H1 (cell line): ENCODE data around the gene TGM3. TPM values are rescaled to one million over a fixed set of nuclear protein-coding genes. Genes with fewer than 3 reads are reported as not detected.

Experiments
- CTCF ChIA-PET: fragments of 300-600 bp; sonication (Branson Sonifier 250); formaldehyde crosslinking; loops from one replicate; lab custom pipeline; 2021; ENCODE audit not compliant: partially characterized antibody; lab: Charles Lee
- POLR2A ChIA-PET: fragments of 300-600 bp; sonication (Branson Sonifier 250); formaldehyde crosslinking; loops from one replicate; lab custom pipeline; 2021; ENCODE audit warnings: inconsistent platforms; ENCODE audit not compliant: partially characterized antibody; lab: Charles Lee
- DNase-seq, 2 experiments: peaks; one replicate each; pipeline versions ENCODE4 v3.0.0 to v3.0.0-alpha.2; 2010 to 2022; ENCODE audit warnings: low spot score in 2 of 2, low read depth in 1 of 2, mixed read lengths in 1 of 2
- FAIRE-seq: peaks from 2 replicates; lab custom pipeline; 2011; peaks lifted over from hg19 to GRCh38; lab: Jason Lieb, UNC
- H2AFZ ChIP-seq: 2 replicates; pipeline ENCODE4 v1.8.1; 2012; ENCODE audit warnings: low read length, inconsistent platforms
- H2AK5ac ChIP-seq: 2 replicates; pipeline ENCODE4 v1.6.1; 2013; ENCODE audit warnings: low read depth, low read length
- H2BK120ac ChIP-seq: replicated peaks from 2 replicates; pipeline ENCODE3; 2013; ENCODE audit warnings: low read depth, low read length, inconsistent platforms
- H2BK12ac ChIP-seq: 2 replicates; pipeline ENCODE4 v1.6.1; 2013; ENCODE audit warnings: low read depth, low read length
- H2BK15ac ChIP-seq: 2 replicates; pipeline ENCODE4 v1.6.1; 2013; ENCODE audit warnings: low read length
- H2BK20ac ChIP-seq: 2 replicates; pipeline ENCODE4 v1.6.1; 2013; ENCODE audit warnings: low read length
- H2BK5ac ChIP-seq: 2 replicates; pipeline ENCODE4 v1.6.1; 2013; ENCODE audit warnings: low read depth, low read length
- H3K14ac ChIP-seq: 2 replicates; pipeline ENCODE4 v1.6.1; 2013; ENCODE audit warnings: inconsistent platforms; ENCODE audit not compliant: insufficient read length
- H3K18ac ChIP-seq: 2 replicates; pipeline ENCODE4 v1.6.1; 2013; ENCODE audit warnings: low read length; ENCODE audit errors: extremely low read depth
- H3K23ac ChIP-seq: 2 replicates; pipeline ENCODE4 v1.6.1; 2013; ENCODE audit warnings: inconsistent platforms; ENCODE audit not compliant: insufficient read length
- H3K23me2 ChIP-seq: 2 replicates; pipeline ENCODE4 v1.6.1; 2013; ENCODE audit warnings: low read depth, low read length
- H3K27ac ChIP-seq: 2 replicates; pipeline ENCODE4 v1.6.1; 2011; ENCODE audit warnings: low read depth, low read length, inconsistent platforms
- H3K27me3 ChIP-seq, 4 experiments: replicated peaks in 1 of 4; 1 replicate in 1 of 4; 2 replicates in 3 of 4; pipeline versions ENCODE4 v1.6.1 to v1.8.1; 2011 to 2013; ENCODE audit warnings: low read length in 3 of 4, mild to moderate bottlenecking in 3 of 4, inconsistent platforms in 2 of 4, mixed read lengths in 2 of 4, moderate library complexity in 1 of 4; ENCODE audit not compliant: control insufficient read depth in 3 of 4, insufficient read depth in 3 of 4; ENCODE audit errors: extremely low read depth in 1 of 4
- H3K36me3 ChIP-seq, 4 experiments: 2 replicates each; pipeline versions ENCODE4 v1.6.1 to v1.8.1; 2011 to 2013; ENCODE audit warnings: mild to moderate bottlenecking in 4 of 4, low read length in 3 of 4, moderate library complexity in 2 of 4, control low read depth in 1 of 4, inconsistent platforms in 1 of 4; ENCODE audit not compliant: insufficient read depth in 4 of 4, control insufficient read depth in 2 of 4
- H3K4ac ChIP-seq: replicated peaks from 2 replicates; pipeline ENCODE3; 2013; ENCODE audit warnings: low read length, low read depth, mixed read lengths, inconsistent platforms; ENCODE audit not compliant: insufficient read length
- H3K4me1 ChIP-seq, 4 experiments: replicated peaks in 1 of 4; 1 replicate in 1 of 4; 2 replicates in 3 of 4; pipeline versions ENCODE4 v1.6.1 to v1.8.1; 2011 to 2013; ENCODE audit warnings: low read length in 3 of 4, inconsistent platforms in 2 of 4, mixed read lengths in 1 of 4; ENCODE audit not compliant: insufficient read depth in 4 of 4, control insufficient read depth in 3 of 4
- H3K4me2 ChIP-seq, 2 experiments: 2 replicates each; pipeline versions ENCODE4 v1.6.1 to v1.8.1; 2011 to 2013; ENCODE audit warnings: low read depth in 2 of 2, low read length in 2 of 2, control low read depth in 1 of 2, inconsistent platforms in 1 of 2, mild to moderate bottlenecking in 1 of 2; ENCODE audit not compliant: insufficient read depth in 1 of 2
- H3K4me3 ChIP-seq, 4 experiments: fragments of 200-600, 300-600 bp in 1 of 4; sonication (generic), shearing (Covaris generic), sonication (Bioruptor Twin) in 1 of 4; 2 replicates each; pipeline versions ENCODE4 v1.5.1 to v1.8.1; 2011 to 2016; ENCODE audit warnings: low read length in 4 of 4, low read depth in 3 of 4, control low read depth in 2 of 4, inconsistent platforms in 2 of 4, mild to moderate bottlenecking in 2 of 4, mixed read lengths in 1 of 4, moderate library complexity in 1 of 4; ENCODE audit not compliant: insufficient read depth in 2 of 4; ENCODE audit errors: extremely low read depth in 1 of 4
- H3K56ac ChIP-seq: replicated peaks from 2 replicates; pipeline ENCODE3; 2013; ENCODE audit warnings: low read depth, mild to moderate bottlenecking, mixed read lengths, low read length, inconsistent platforms; ENCODE audit not compliant: insufficient read length
- H3K79me1 ChIP-seq: 2 replicates; pipeline ENCODE4 v1.6.1; 2013; ENCODE audit warnings: low read depth, low read length, control low read depth
- H3K79me2 ChIP-seq, 2 experiments: 2 replicates each; pipeline versions ENCODE4 v1.6.1 to v1.8.1; 2012 to 2013; ENCODE audit warnings: low read length in 2 of 2, mild to moderate bottlenecking in 2 of 2, inconsistent platforms in 1 of 2; ENCODE audit not compliant: insufficient read depth in 2 of 2, control insufficient read depth in 1 of 2
- H3K9ac ChIP-seq, 4 experiments: replicated peaks in 1 of 4; 1 replicate in 1 of 4; 2 replicates in 3 of 4; pipeline versions ENCODE4 v1.6.1 to v1.8.1; 2011 to 2013; ENCODE audit warnings: low read depth in 3 of 4, low read length in 3 of 4, control low read depth in 2 of 4, mild to moderate bottlenecking in 2 of 4, moderate library complexity in 2 of 4, inconsistent platforms in 1 of 4; ENCODE audit errors: extremely low read depth in 1 of 4
- H3K9me3 ChIP-seq, 2 experiments: 2 replicates each; pipeline versions ENCODE4 v1.6.1 to v1.8.1; 2012 to 2013; ENCODE audit warnings: mild to moderate bottlenecking in 2 of 2, moderate library complexity in 2 of 2, control low read depth in 1 of 2, inconsistent platforms in 1 of 2, low read depth in 1 of 2, low read length in 1 of 2, mixed read lengths in 1 of 2; ENCODE audit not compliant: insufficient read depth in 2 of 2
- H4K20me1 ChIP-seq, 2 experiments: replicated peaks in 1 of 2; 2 replicates each; pipeline versions ENCODE3 to v1.8.1; 2011 to 2013; ENCODE audit warnings: inconsistent platforms in 2 of 2, low read length in 2 of 2, mild to moderate bottlenecking in 1 of 2; ENCODE audit not compliant: insufficient read depth in 2 of 2, control insufficient read depth in 1 of 2
- H4K5ac ChIP-seq: 2 replicates; pipeline ENCODE4 v1.6.1; 2013; ENCODE audit warnings: low read length, low read depth, mixed read lengths, inconsistent platforms; ENCODE audit not compliant: insufficient read length
- H4K8ac ChIP-seq: 2 replicates; pipeline ENCODE4 v1.8.0; 2013; ENCODE audit warnings: mild to moderate bottlenecking, moderate library complexity, low read length, inconsistent platforms; ENCODE audit not compliant: insufficient read depth; ENCODE audit errors: extremely low read depth
- H4K91ac ChIP-seq: replicated peaks from 2 replicates; pipeline ENCODE3; 2013; ENCODE audit warnings: low read length, mixed read lengths, inconsistent platforms; ENCODE audit not compliant: insufficient read length
- GABPA ChIP-seq: IDR thresholded peaks from 2 replicates; pipeline ENCODE4 v1.6.1; 2011; ENCODE audit warnings: mild to moderate bottlenecking, low read length, moderate library complexity, borderline replicate concordance; ENCODE audit not compliant: insufficient read depth
- WGBS, 2 experiments: shearing (Covaris generic) in 1 of 2; methylation state at CpG; one replicate each; pipeline versions ENCODE4 v1.1.6 to v1.1.7; 2013 to 2015; ENCODE audit warnings: low lambda C conversion rate in 2 of 2, mixed read lengths in 2 of 2, inconsistent platforms in 1 of 2, low coverage in 1 of 2, missing lambda C conversion rate in 1 of 2; ENCODE audit not compliant: insufficient replicate concordance in 2 of 2, insufficient coverage in 1 of 2, insufficient read length in 1 of 2; ENCODE audit errors: extremely low coverage in 1 of 2, missing lambda C conversion rate in 1 of 2; 5-methylcytosine and 5-hydroxymethylcytosine counted together
- polyA plus RNA-seq, 7 experiments: library from polyadenylated mRNA; depleted of rRNA in 3 of 7; stranded (reverse) in 5 of 7; unstranded in 2 of 7; fragments of >200 nt in 5 of 7; fragments of 200-250 nt in 2 of 7; gene quantifications; 1 replicate in 5 of 7; 2 replicates in 1 of 7; 4 replicates in 1 of 7; pipeline versions ENCODE4 v1.2.1 to v1.2.3, GENCODE V29; 2011 to 2013; ENCODE audit warnings: missing spikeins in 2 of 7, mixed read lengths in 2 of 7
- total RNA-seq: library from RNA; stranded (reverse); fragmentation: NEBNext Ultra II Directional; extraction: Animal tissue kit (Norgen Biotek cat#: 25700); gene quantifications from 2 replicates; pipeline ENCODE4 v1.2.1, GENCODE V29; 2021

TGM3 gene
- total and polyA plus RNA-seq, 2 of the 8 experiments (the other 6 are each of a cell fraction or from before 2014, with no cell fraction given) = 0.12 TPM; not detected in 1

DNA sequence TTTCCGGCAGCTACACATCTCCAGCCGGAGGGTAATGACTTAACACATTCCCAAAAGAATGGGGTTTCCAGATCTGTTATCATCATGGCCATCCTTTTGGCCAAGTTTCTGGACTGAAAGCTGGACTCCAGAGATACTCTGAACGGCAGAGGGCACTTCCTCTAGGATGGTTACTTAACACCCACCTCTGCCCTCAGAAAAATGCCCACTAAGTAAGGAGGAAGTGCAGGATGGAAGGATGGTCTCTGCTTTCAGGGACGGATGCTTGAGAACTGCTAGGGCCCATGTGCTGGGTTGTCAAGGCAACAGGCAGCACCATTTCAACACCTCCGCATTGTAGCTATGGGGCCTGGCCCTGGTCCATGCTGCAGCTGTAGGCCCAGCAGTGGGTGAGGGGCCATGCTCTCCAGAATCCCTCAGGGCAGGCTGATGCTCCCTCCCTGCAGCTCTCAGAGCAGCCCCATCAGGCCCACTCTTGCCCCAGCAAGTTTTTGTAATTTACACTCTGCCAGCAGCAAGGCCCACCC lies 16.5 kb upstream of the TGM3 start:
- no peak for DNase-seq
- H3K27ac ChIP-seq = no peak overlapping the region
- no peak overlapping the region for H2BK5ac ChIP-seq
- no peak overlapping the region for H4K5ac ChIP-seq
- no peak overlapping the region for H2BK12ac ChIP-seq
- TF ChIP-seq GABPA = no peak
- H3K14ac ChIP-seq = no peak overlapping the region
- H2BK20ac ChIP-seq = no peak overlapping the region
- H3K4ac ChIP-seq = no peak overlapping the region
- H2BK120ac ChIP-seq = no peak overlapping the region
- H2AFZ ChIP-seq = no peak overlapping the region
- H3K4me3 ChIP-seq = no peak overlapping the region
- ChIA-PET POLR2A (no interaction called here), CTCF (interaction anchor here (0.7 to 2.2 kb wide), 4 partner anchors 15 to 108 kb away, joined by 3 to 6 read pairs (median 4); no protein-coding TSS in a partner anchor)
- no peaks in the 10 kb centered on the region for H3K4me1 ChIP-seq
- H3K27me3 ChIP-seq = no peaks in the 10 kb centered on the region
- no peak for FAIRE-seq
- no peak overlapping the region for H3K18ac ChIP-seq
- H3K79me2 ChIP-seq = no peaks in the 10 kb centered on the region
- 82% methylated on average over 5 of the region's 5 CpGs; no CpG with 5 or more reads in 1 of the 2 experiments for WGBS, 2 experiments
- H4K91ac ChIP-seq = no peak overlapping the region
- H3K36me3 ChIP-seq = no peaks in the 10 kb centered on the region
- no peaks in the 10 kb centered on the region for H4K20me1 ChIP-seq
- no peaks in the 10 kb centered on the region for H3K79me1 ChIP-seq
- no peaks in the 10 kb centered on the region for H3K9me3 ChIP-seq
- no peak overlapping the region for H4K8ac ChIP-seq
- H3K23ac ChIP-seq = no peak overlapping the region
- no peak overlapping the region for H2AK5ac ChIP-seq
- no peak overlapping the region for H2BK15ac ChIP-seq
- H3K23me2 ChIP-seq = no peaks in the 10 kb centered on the region
- H3K56ac ChIP-seq = no peak overlapping the region
- H3K9ac ChIP-seq = no peak overlapping the region
- no peak overlapping the region for H3K4me2 ChIP-seq
